Measurements from ENCODE around the gene BMP8A.

The BMP8A gene

GRCh38 chr1:39505289-39505688 lies 13.9 kb downstream of the BMP8A start (continued):
- TF ChIP-seq, protein P1, sequence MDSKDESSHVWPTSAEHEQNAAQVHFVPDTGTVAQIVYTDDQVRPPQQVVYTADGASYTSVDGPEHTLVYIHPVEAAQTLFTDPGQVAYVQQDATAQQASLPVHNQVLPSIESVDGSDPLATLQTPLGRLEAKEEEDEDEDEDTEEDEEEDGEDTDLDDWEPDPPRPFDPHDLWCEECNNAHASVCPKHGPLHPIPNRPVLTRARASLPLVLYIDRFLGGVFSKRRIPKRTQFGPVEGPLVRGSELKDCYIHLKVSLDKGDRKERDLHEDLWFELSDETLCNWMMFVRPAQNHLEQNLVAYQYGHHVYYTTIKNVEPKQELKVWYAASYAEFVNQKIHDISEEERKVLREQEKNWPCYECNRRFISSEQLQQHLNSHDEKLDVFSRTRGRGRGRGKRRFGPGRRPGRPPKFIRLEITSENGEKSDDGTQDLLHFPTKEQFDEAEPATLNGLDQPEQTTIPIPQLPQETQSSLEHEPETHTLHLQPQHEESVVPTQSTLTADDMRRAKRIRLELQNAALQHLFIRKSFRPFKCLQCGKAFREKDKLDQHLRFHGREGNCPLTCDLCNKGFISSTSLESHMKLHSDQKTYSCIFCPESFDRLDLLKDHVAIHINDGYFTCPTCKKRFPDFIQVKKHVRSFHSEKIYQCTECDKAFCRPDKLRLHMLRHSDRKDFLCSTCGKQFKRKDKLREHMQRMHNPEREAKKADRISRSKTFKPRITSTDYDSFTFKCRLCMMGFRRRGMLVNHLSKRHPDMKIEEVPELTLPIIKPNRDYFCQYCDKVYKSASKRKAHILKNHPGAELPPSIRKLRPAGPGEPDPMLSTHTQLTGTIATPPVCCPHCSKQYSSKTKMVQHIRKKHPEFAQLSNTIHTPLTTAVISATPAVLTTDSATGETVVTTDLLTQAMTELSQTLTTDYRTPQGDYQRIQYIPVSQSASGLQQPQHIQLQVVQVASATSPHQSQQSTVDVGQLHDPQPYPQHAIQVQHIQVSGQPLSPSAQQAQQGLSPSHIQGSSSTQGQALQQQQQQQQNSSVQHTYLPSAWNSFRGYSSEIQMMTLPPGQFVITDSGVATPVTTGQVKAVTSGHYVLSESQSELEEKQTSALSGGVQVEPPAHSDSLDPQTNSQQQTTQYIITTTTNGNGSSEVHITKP (tag by site-specific recombination; IDR thresholded peaks at IDR 0.05) = no peak
- no peak for TF ChIP-seq SP3 (tag by site-specific recombination; IDR thresholded peaks at IDR 0.05)
- TF ChIP-seq, protein P2, sequence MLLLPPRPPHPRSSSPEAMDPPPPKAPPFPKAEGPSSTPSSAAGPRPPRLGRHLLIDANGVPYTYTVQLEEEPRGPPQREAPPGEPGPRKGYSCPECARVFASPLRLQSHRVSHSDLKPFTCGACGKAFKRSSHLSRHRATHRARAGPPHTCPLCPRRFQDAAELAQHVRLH (tag by site-specific recombination; IDR thresholded peaks at IDR 0.05) = no peak
- no peak for TF ChIP-seq ZNF324 (tag by site-specific recombination; IDR thresholded peaks at IDR 0.05)

- H3K36me3 ChIP-seq (ENCODE audit: control insufficient read depth in 2 of 2, insufficient read depth in 1 of 2, low read length in 2 of 2) = no peaks in the 10 kb centered on the region
- H3K27ac ChIP-seq (ENCODE audit: extremely low read depth, low read depth, low read length) = no peak overlapping the region
- H3K4me3 ChIP-seq (ENCODE audit: low read depth, low read length) = no peak overlapping the region
- H3K4me1 ChIP-seq (ENCODE audit: control insufficient read depth, insufficient read depth, low read length) = no peaks in the 10 kb centered on the region
- H3K9me3 ChIP-seq (ENCODE audit: control insufficient read depth, insufficient read depth, low read depth, low read length) = no peaks in the 10 kb centered on the region
- ChIA-PET POLR2A (no interaction called here), CTCF (interaction anchor here (0.6 to 1.0 kb wide), 3 partner anchors 18 to 73 kb away, joined by 3 read pairs; no protein-coding TSS in a partner anchor)
- TF ChIP-seq, protein P3, sequence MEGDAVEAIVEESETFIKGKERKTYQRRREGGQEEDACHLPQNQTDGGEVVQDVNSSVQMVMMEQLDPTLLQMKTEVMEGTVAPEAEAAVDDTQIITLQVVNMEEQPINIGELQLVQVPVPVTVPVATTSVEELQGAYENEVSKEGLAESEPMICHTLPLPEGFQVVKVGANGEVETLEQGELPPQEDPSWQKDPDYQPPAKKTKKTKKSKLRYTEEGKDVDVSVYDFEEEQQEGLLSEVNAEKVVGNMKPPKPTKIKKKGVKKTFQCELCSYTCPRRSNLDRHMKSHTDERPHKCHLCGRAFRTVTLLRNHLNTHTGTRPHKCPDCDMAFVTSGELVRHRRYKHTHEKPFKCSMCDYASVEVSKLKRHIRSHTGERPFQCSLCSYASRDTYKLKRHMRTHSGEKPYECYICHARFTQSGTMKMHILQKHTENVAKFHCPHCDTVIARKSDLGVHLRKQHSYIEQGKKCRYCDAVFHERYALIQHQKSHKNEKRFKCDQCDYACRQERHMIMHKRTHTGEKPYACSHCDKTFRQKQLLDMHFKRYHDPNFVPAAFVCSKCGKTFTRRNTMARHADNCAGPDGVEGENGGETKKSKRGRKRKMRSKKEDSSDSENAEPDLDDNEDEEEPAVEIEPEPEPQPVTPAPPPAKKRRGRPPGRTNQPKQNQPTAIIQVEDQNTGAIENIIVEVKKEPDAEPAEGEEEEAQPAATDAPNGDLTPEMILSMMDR (tag by site-specific recombination; IDR thresholded peaks at IDR 0.05) = 0 out of 2 replicates have a peak, but pooled peaks have one; percentile 49
- TF ChIP-seq ZNF248 (tag by site-specific recombination; IDR thresholded peaks at IDR 0.05) = no peak
These were observed 15.9 kb downstream of the BMP8A start for GRCh38 chr1:39507230-39507928.

DNA sequence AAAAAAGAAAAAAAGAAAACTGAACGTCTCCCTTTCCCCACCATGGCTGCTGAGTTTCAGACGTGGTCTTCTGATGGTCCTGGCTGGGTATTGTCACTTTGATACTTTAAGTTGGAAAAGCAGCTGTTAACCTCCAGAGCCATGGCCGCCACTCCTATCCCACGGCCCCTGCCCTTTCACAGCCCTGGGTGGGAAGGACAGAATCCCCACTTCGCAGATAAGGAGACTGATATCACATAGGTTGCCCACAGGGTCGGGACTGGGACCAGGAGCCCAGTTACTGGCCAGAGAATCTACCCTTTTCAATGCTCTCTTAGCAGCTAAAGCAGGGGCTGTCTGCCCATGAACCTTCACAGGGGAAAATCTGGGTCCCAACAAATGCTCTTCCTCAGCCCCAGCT lies 16.8 kb downstream of the BMP8A start:
- Histone ChIP-seq H3K36me3 (ENCODE audit: control insufficient read depth in 2 of 2, insufficient read depth in 1 of 2, low read length in 2 of 2) (no peaks in the 10 kb centered on the region), H3K4me1 (ENCODE audit: control insufficient read depth, insufficient read depth, low read length) (no peaks in the 10 kb centered on the region), H3K27ac (ENCODE audit: extremely low read depth, low read depth, low read length) (no peak overlapping the region), H3K4me3 (ENCODE audit: low read depth, low read length) (no peak overlapping the region), H3K9me3 (ENCODE audit: control insufficient read depth, insufficient read depth, low read depth, low read length) (no peaks in the 10 kb centered on the region)
- CTCF ChIA-PET = interaction anchor here (0.6 to 1.0 kb wide), 2 partner anchors 31 to 74 kb away, joined by 3 read pairs; no protein-coding TSS in a partner anchor
- TF ChIP-seq ZSCAN23 (tag by site-specific recombination; IDR thresholded peaks at IDR 0.05) = no peak
- no peak for TF ChIP-seq ZNF521 (tag by site-specific recombination; IDR thresholded peaks at IDR 0.05)
- TF ChIP-seq, protein P4, sequence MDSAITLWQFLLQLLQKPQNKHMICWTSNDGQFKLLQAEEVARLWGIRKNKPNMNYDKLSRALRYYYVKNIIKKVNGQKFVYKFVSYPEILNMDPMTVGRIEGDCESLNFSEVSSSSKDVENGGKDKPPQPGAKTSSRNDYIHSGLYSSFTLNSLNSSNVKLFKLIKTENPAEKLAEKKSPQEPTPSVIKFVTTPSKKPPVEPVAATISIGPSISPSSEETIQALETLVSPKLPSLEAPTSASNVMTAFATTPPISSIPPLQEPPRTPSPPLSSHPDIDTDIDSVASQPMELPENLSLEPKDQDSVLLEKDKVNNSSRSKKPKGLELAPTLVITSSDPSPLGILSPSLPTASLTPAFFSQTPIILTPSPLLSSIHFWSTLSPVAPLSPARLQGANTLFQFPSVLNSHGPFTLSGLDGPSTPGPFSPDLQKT (IDR thresholded peaks at IDR 0.05; ENCODE audit: borderline replicate concordance, low read depth, low read length) = no peak
- no peak for TF ChIP-seq ZNF558 (tag by site-specific recombination; IDR thresholded peaks at IDR 0.05)
- no peak for TF ChIP-seq SETDB1 (IDR thresholded peaks at IDR 0.05; ENCODE audit: insufficient read length, low read length)
- TF ChIP-seq GLIS2 (tag by site-specific recombination; IDR thresholded peaks at IDR 0.05) = no peak
- TF ChIP-seq ZNF221 (tag by site-specific recombination; IDR thresholded peaks at IDR 0.05; ENCODE audit: borderline replicate concordance) = no peak
- no peak for TF ChIP-seq ZNF211 (tag by site-specific recombination; IDR thresholded peaks at IDR 0.05; ENCODE audit: low read depth)
- no peak for TF ChIP-seq ZNF274 (IDR thresholded peaks at IDR 0.05; ENCODE audit: low read length)
- TF ChIP-seq ZNF274 (tag by site-specific recombination; IDR thresholded peaks at IDR 0.05; ENCODE audit: borderline replicate concordance) = no peak
- POLR2A ChIA-PET = no interaction called here

Measured in HEK293 (cell line).